ENCODE measurements around the gene E2F1. TPM values are rescaled to one million over a fixed set of nuclear protein-coding genes. Genes with fewer than 3 reads are reported as not detected.

E2F1 gene
- total RNA-seq, 2 donors from 2014 or later, result 26.9 to 33.7 TPM

- WGBS, 2 experiments (ENCODE audit: insufficient coverage in 1 of 2, insufficient read length in 1 of 2), result 2 to 3% methylated on average over 8 to 73 of the region's 73 CpGs
- Histone ChIP-seq H3K27me3 (ENCODE audit: control insufficient read depth, insufficient read depth, low read length, poor library complexity, severe bottlenecking) (no peaks in the 10 kb centered on the region), H3K27ac (ENCODE audit: low read depth, low read length) (peak within 1 kb of the TSS; percentile 72), H3K9ac (ENCODE audit: extremely low read depth, low read length, poor library complexity, severe bottlenecking) (peak within 1 kb of the TSS; percentile 70), H3K4me3 (ENCODE audit: low read length) (peak within 1 kb of the TSS; percentile 87), H3K4me1 (ENCODE audit: control insufficient read depth, insufficient read depth, low read length) (peaks cover 13% of the 10 kb centered on the region), H3K36me3 (ENCODE audit: control insufficient read depth, insufficient read depth, low read length) (peaks cover 27% of the 10 kb centered on the region), H3K9me3 (ENCODE audit: control insufficient read depth, low read length) (no peaks in the 10 kb centered on the region)
- peak within 1 kb of the TSS; percentile 41 for H3K27ac Mint-ChIP-seq
- TF ChIP-seq CTCF (conservative IDR thresholded peaks at IDR 0.05), result peak; percentile 12
- H3K27me3 Mint-ChIP-seq (ENCODE audit: insufficient read depth), result no peaks in the 10 kb centered on the region
- H3K9me3 Mint-ChIP-seq, result no peaks in the 10 kb centered on the region
- peaks cover 30% of the 10 kb centered on the region for H3K4me1 Mint-ChIP-seq
- H3K4me3 Mint-ChIP-seq, result peak within 1 kb of the TSS; percentile 93
- peaks cover 58% of the 10 kb centered on the region for H3K36me3 Mint-ChIP-seq (ENCODE audit: low read depth)
- peak; percentile 93 for DNase-seq
These were observed 11.7 kb downstream of the E2F1 start, which contains the start of gene NECAB3 for GRCh38 chr20:33674294-33675135. NECAB3 (minus strand) TSS chr20:33674428; CDS start chr20:33674352, 76 bp downstream.

- no peaks in the 10 kb centered on the region for H3K9me3 Mint-ChIP-seq
- TF ChIP-seq CTCF (conservative IDR thresholded peaks at IDR 0.05), result no peak
- peak overlapping the region; percentile 70 for H3K9ac ChIP-seq (ENCODE audit: extremely low read depth, low read length, poor library complexity, severe bottlenecking)
- no peaks in the 10 kb centered on the region for H3K27me3 ChIP-seq (ENCODE audit: control insufficient read depth, insufficient read depth, low read length, poor library complexity, severe bottlenecking)
- DNase-seq, result peak; percentile 64
- H3K27me3 Mint-ChIP-seq (ENCODE audit: insufficient read depth), result no peaks in the 10 kb centered on the region
- peak overlapping the region; percentile 41 for H3K27ac Mint-ChIP-seq
- peak overlapping the region; percentile 93 for H3K4me3 Mint-ChIP-seq
- no peaks in the 10 kb centered on the region for H3K9me3 ChIP-seq (ENCODE audit: control insufficient read depth, low read length)
- H3K4me1 ChIP-seq (ENCODE audit: control insufficient read depth, insufficient read depth, low read length), result peaks cover 13% of the 10 kb centered on the region
- 5 to 7% methylated on average over 7 to 29 of the region's 29 CpGs for WGBS, 2 experiments (ENCODE audit: insufficient coverage in 1 of 2, insufficient read length in 1 of 2)
- peaks cover 29% of the 10 kb centered on the region for H3K36me3 ChIP-seq (ENCODE audit: control insufficient read depth, insufficient read depth, low read length)
- H3K36me3 Mint-ChIP-seq (ENCODE audit: low read depth), result peaks cover 58% of the 10 kb centered on the region
- H3K27ac ChIP-seq (ENCODE audit: low read depth, low read length), result peak overlapping the region; percentile 17
- peak overlapping the region; percentile 87 for H3K4me3 ChIP-seq (ENCODE audit: low read length)
- H3K4me1 Mint-ChIP-seq, result peaks cover 30% of the 10 kb centered on the region
These were observed 12.5 kb downstream of the E2F1 start for GRCh38 chr20:33673410-33674293.

- Histone ChIP-seq H3K4me1 (ENCODE audit: control insufficient read depth, insufficient read depth, low read length) (peaks cover 13% of the 10 kb centered on the region), H3K27ac (ENCODE audit: low read depth, low read length) (no peak overlapping the region), H3K9ac (ENCODE audit: extremely low read depth, low read length, poor library complexity, severe bottlenecking) (peak overlapping the region; percentile 70), H3K36me3 (ENCODE audit: control insufficient read depth, insufficient read depth, low read length) (peaks cover 33% of the 10 kb centered on the region), H3K27me3 (ENCODE audit: control insufficient read depth, insufficient read depth, low read length, poor library complexity, severe bottlenecking) (no peaks in the 10 kb centered on the region), H3K4me3 (ENCODE audit: low read length) (peak overlapping the region; percentile 87), H3K9me3 (ENCODE audit: control insufficient read depth, low read length) (no peaks in the 10 kb centered on the region)
- Mint-ChIP-seq H3K27me3 (ENCODE audit: insufficient read depth) (peaks cover 2% of the 10 kb centered on the region), H3K4me3 (peak overlapping the region; percentile 93), H3K36me3 (ENCODE audit: low read depth) (peaks cover 59% of the 10 kb centered on the region), H3K27ac (peak overlapping the region; percentile 41), H3K9me3 (no peaks in the 10 kb centered on the region), H3K4me1 (peaks cover 30% of the 10 kb centered on the region)
- peak; percentile 61 for DNase-seq
- WGBS, 2 experiments (ENCODE audit: insufficient coverage in 1 of 2, insufficient read length in 1 of 2), result 66 to 67% methylated on average over 1 to 4 of the region's 4 CpGs
- TF ChIP-seq CTCF (conservative IDR thresholded peaks at IDR 0.05), result no peak
These were observed 13.1 kb downstream of the E2F1 start for GRCh38 chr20:33673114-33673409.
